GM12892 (cell line): Measurements from ENCODE around the gene CMTM1.
"Not testable (repeated sequence)": the region's sequence is repeated elsewhere in the genome, so short reads cannot be mapped to it uniquely, and the experiment has no call there.

Source experiments
- DNase-seq: peaks from one replicate; pipeline ENCODE4 v3.0.0; 2011; ENCODE audit not compliant: insufficient read length
- FAIRE-seq: peaks from 2 replicates; lab custom pipeline; 2011; peaks lifted over from hg19 to GRCh38; lab: Jason Lieb, UNC
- POLR2A ChIP-seq: IDR thresholded peaks from 2 replicates; pipeline ENCODE4 v1.6.1; 2011; ENCODE audit warnings: low read depth, low read length, control low read depth
- POLR2AphosphoS5 ChIP-seq: IDR thresholded peaks from 2 replicates; pipeline ENCODE4 v1.6.1; 2011; ENCODE audit warnings: low read depth, low read length, control low read depth
- TAF1 ChIP-seq: IDR thresholded peaks from 2 replicates; pipeline ENCODE4 v1.6.1; 2011; ENCODE audit warnings: low read depth, mild to moderate bottlenecking, control low read depth, low read length, borderline replicate concordance

Gene CMTM1

DNA sequence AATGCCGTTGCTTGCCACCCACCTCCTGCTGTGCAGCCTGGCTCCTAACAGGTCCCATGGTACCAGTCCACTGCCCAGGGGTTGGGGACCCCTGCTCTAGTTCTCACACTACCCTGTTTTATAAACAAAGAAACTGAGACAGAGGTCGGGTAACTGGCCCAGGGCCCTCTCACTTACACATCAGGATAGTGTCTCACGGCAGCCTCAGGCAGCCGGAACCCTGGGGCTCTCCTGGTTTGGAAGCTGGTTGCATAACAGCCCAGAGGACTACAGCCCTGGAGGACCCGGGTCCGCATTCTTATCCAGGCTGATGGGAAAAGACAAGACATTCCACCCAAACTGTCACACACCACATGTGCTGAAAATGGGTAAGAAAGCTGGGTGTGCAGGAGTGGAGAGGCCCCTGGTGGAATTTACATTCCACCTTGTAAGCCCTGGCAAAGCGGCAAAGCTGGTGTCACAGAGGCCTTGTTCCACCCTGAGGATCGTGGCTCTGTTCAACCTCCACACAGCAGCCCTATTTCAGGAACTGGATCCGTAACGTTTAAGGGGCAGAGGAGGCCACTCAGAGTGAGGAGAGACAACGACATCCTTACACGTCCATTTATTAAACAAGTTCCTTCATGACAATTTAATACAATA is 48.0 kb downstream of the CMTM1 start:
- no peak for FAIRE-seq
- no peak for DNase-seq
- no peak for TF ChIP-seq POLR2A
- TF ChIP-seq TAF1 = no peak
- no peak for TF ChIP-seq POLR2AphosphoS5

DNA sequence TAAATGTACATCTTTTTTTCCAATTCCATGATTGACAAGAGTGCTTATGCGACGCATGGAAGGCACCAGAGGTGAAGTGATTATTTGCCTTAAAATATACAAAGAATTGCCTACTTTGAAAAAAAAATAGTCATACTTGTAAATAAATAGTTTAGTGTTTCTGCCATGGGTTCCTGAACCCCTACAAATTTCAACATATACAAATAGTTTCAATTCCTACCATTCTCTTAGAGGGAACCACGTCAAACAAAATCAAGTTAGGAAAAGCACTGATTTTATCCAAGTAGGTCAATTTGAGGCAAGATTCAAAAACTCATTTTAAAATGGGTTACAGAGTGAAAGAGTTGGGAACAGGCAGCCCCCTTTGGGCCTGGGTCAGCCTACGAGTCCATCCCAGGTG is 49.9 kb downstream of the CMTM1 start:
- FAIRE-seq = no peak
- TF ChIP-seq POLR2A (no peak), POLR2AphosphoS5 (no peak), TAF1 (no peak)
- DNase-seq = no peak

GRCh38 chr16:66616592-66616991 is 50.4 kb downstream of the CMTM1 start:
- no peak for FAIRE-seq
- TF ChIP-seq TAF1 = no peak
- no peak for TF ChIP-seq POLR2AphosphoS5
- TF ChIP-seq POLR2A = no peak
- no peak for DNase-seq

DNA sequence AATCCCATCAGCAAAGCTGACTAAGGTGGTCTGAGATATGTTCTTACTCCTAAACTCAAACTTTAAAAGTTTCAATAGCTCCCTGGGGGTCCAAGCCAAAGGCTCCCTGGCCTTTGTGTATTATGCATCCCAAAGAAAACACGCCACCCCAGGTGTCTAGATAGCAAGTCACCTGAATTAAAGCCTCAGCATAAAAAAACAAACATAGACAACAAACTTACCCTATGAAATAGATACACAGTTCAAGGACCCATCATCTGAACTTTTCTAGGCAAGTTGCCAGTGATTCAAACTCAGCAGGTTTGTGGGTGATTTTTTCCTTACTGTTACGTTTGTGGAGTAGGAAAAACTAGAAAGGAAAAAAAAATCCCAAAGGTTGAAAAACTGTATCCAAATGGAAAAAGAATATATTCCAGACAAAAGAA is 50.8 kb downstream of the CMTM1 start:
- FAIRE-seq (no peak), DNase-seq (no peak)
- TF ChIP-seq TAF1 (no peak), POLR2A (no peak), POLR2AphosphoS5 (no peak)

DNA sequence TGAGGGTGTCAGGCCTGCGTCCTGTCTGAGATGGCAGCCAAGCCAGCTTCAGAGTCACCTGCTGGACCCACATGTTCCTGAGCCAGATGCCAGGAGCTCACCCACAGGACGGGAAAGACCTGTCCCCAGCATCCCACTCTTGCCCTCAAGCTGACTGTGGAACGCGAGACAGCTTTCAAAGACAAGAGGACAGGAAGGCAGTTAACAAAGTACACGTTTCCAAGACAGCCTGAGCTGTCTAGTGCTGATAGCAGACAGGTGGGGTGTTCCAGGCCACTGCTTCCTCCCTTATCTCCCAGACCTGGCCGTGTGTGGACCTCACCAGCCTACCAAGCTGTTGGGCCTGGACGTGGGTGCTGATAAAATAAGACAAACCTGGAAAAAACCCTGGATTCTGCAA is 51.5 kb downstream of the CMTM1 start:
- DNase-seq (no peak), FAIRE-seq (no peak)
- TF ChIP-seq POLR2AphosphoS5 = no peak
- TF ChIP-seq POLR2A = no peak
- TF ChIP-seq TAF1 = no peak

DNA sequence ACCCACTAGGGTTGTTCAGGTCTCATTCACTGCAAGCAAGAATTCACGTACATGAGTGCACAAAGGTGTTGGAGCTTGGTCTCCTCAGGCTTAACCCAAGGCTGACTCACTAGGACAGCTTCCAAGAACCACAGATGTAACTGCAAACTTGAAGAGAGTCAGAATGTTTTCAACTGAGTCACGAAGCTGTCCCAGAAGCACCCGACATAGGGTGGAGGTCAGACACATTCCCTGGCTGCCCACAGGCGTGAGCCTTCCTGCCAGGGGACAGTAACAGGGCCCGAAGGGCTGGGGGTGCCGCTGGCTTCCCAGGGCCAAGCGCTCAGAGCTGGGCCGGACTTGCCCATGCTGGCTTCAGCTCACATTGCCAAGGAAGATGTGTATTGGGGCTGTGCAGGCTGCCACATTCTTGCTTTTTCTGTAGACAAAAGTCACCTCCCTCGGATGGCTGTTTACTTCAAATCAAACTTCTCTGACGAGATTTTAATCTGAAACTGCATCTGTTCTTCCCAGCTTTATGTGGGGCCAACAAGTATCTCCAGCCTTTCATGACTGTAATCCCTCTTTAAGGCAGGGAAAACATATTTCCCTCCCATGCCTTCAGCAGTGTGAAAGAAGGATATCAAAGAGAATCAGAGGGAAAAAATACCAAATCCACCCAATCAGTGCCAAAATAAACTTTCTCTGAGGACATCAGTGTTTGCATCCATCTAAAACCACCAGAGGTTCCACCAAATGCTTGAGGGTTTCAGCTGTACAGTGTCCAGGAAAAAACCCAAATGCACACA is 52.5 kb downstream of the CMTM1 start:
- TF ChIP-seq TAF1 (no peak), POLR2A (no peak), POLR2AphosphoS5 (no peak)
- FAIRE-seq (no peak), DNase-seq (no peak)

- no peak for TF ChIP-seq POLR2A
- no peak for TF ChIP-seq POLR2AphosphoS5
- TF ChIP-seq TAF1 = no peak
- DNase-seq (no peak), FAIRE-seq (no peak)
Observed at GRCh38 chr16:66619534-66620428, 53.5 kb downstream of the CMTM1 start.

DNA sequence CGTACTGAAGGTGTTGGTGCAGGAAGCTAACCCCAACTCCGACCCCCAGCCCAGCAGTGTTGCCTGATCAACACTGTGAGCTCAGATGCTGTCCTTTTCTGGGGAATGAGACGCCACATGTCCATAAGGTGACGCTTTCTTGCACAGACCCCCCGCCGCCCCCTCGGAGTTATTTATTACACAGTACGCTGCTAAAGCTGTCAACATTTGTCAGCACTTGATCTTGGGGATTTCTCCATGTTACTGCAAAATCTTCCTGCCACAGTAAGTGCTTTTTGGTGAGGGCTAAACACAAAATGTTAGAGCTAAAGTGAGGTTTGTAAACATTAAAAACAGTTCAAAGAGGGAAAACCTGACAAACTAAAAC is 54.2 kb downstream of the CMTM1 start:
- TF ChIP-seq TAF1 = no peak
- no peak for TF ChIP-seq POLR2AphosphoS5
- TF ChIP-seq POLR2A = no peak
- no peak for DNase-seq
- no peak for FAIRE-seq

DNA sequence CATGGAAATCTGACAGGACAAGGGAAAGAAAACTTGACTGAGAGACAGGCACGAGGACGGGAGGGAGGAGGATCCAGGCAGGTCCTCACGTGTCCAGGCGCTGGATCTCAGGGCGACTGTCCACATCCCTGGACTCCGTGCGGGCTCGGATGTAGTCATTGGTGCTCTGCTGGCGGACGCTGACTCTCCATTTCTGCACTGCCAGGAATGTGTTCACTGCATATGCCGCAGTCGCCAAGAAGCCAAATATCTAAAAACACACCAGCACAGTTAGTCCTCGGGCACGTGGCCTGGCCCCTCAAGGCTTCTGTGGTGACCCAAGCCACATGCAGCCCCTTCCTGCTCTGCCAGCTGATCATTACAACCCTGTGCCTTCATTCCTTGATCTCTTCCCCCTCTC is 55.7 kb downstream of the CMTM1 start:
- FAIRE-seq (no peak), DNase-seq (no peak)
- TF ChIP-seq POLR2A = no peak
- TF ChIP-seq POLR2AphosphoS5 = no peak
- TF ChIP-seq TAF1 = no peak

- TF ChIP-seq POLR2AphosphoS5 = no peak
- no peak for TF ChIP-seq TAF1
- no peak for TF ChIP-seq POLR2A
- no peak for DNase-seq
- no peak for FAIRE-seq
Observed at GRCh38 chr16:66622863-66623262, 56.6 kb downstream of the CMTM1 start.

GRCh38 chr16:66623755-66624154 is 57.5 kb downstream of the CMTM1 start:
- DNase-seq (no peak), FAIRE-seq (no peak)
- no peak for TF ChIP-seq POLR2A
- no peak for TF ChIP-seq POLR2AphosphoS5
- no peak for TF ChIP-seq TAF1

- not testable (repeated sequence) for FAIRE-seq, DNase-seq
Observed at GRCh38 chr16:66627611-66628378, 61.6 kb downstream of the CMTM1 start.
